ENCODE measurements around the gene PPP4R3A.

The PPP4R3A gene

DNA sequence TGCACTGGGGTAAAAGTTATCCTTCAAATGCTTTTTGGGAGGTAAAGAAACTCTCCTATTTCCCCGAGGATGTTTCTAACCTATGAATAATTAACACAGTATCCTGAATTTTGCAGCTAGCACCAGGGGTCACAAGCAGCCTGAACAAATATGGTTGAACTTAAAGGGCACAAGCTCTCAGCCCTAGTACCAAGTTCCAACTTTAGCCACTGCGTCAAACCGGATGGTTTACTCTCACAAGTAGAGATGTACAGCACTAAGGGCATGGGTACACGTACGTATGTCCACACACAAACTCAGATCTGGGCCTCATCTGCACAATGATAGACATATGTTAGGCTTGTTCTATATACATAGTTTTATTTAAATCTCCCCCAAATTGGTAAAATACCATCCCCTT, 97.2 kb downstream of the PPP4R3A start:
- TF ChIP-seq TEAD4 (IDR thresholded peaks at IDR 0.05) (no peak), NFIC (IDR thresholded peaks at IDR 0.05) (no peak), YY1 (IDR thresholded peaks at IDR 0.05; ENCODE audit: low read depth) (no peak), TAF1 (IDR thresholded peaks at IDR 0.05; ENCODE audit: low read depth) (no peak)
- TF ChIP-seq, protein P1, sequence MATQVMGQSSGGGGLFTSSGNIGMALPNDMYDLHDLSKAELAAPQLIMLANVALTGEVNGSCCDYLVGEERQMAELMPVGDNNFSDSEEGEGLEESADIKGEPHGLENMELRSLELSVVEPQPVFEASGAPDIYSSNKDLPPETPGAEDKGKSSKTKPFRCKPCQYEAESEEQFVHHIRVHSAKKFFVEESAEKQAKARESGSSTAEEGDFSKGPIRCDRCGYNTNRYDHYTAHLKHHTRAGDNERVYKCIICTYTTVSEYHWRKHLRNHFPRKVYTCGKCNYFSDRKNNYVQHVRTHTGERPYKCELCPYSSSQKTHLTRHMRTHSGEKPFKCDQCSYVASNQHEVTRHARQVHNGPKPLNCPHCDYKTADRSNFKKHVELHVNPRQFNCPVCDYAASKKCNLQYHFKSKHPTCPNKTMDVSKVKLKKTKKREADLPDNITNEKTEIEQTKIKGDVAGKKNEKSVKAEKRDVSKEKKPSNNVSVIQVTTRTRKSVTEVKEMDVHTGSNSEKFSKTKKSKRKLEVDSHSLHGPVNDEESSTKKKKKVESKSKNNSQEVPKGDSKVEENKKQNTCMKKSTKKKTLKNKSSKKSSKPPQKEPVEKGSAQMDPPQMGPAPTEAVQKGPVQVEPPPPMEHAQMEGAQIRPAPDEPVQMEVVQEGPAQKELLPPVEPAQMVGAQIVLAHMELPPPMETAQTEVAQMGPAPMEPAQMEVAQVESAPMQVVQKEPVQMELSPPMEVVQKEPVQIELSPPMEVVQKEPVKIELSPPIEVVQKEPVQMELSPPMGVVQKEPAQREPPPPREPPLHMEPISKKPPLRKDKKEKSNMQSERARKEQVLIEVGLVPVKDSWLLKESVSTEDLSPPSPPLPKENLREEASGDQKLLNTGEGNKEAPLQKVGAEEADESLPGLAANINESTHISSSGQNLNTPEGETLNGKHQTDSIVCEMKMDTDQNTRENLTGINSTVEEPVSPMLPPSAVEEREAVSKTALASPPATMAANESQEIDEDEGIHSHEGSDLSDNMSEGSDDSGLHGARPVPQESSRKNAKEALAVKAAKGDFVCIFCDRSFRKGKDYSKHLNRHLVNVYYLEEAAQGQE (IDR thresholded peaks at IDR 0.05; ENCODE audit: low read depth): no peak

DNA sequence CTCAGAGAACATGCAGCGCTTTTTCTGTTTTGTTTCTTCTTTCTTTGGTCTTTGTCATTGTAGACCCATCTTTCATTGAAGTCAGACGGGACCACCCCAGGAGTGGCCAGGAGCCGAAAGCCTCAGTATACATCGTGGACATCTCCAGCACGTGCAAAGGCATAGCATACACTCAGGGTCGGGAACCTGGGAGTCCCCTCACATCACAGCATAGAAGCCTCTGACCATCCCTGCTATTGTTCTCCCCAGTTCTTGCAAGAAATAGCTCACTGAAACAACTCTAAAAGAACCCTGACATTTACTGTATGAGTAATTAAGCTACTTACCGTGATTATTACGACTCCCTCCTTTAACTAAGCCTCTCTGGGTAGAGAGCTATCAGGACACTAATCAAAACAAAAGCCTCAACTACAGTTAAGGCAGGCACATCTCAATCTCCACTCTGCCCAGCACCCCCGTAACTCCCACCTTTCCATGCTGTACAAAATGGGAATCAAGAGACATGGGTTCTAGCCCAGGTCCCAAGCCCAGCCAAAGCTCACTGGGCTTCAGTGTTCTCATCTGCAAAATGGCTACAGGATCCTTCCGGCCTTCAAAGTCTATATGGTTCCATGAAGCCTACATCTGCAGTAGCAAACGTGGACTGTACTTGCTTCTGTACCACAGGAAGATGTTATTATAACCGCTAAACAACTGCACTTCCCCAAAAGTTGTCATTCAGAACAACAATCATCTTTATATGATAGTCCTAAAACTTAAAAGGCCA, 99.2 kb downstream of the PPP4R3A start:
- TF ChIP-seq EGR1 (IDR thresholded peaks at IDR 0.05): no peak
- TF ChIP-seq YY1 (IDR thresholded peaks at IDR 0.05; ENCODE audit: low read depth): no peak
- no peak for TF ChIP-seq EP300 (IDR thresholded peaks at IDR 0.05; ENCODE audit: borderline replicate concordance)
- no peak for TF ChIP-seq RAD21 (IDR thresholded peaks at IDR 0.05; ENCODE audit: low read depth)
- no peak for TF ChIP-seq FOXM1 (IDR thresholded peaks at IDR 0.05; ENCODE audit: borderline replicate concordance, low read depth)
- no peak for TF ChIP-seq TAF1 (IDR thresholded peaks at IDR 0.05; ENCODE audit: low read depth)
- TF ChIP-seq CEBPB (IDR thresholded peaks at IDR 0.05): no peak
- no peak for TF ChIP-seq NFIC (IDR thresholded peaks at IDR 0.05)
- TF ChIP-seq ZBTB7A (IDR thresholded peaks at IDR 0.05; ENCODE audit: low read depth): no peak

DNA sequence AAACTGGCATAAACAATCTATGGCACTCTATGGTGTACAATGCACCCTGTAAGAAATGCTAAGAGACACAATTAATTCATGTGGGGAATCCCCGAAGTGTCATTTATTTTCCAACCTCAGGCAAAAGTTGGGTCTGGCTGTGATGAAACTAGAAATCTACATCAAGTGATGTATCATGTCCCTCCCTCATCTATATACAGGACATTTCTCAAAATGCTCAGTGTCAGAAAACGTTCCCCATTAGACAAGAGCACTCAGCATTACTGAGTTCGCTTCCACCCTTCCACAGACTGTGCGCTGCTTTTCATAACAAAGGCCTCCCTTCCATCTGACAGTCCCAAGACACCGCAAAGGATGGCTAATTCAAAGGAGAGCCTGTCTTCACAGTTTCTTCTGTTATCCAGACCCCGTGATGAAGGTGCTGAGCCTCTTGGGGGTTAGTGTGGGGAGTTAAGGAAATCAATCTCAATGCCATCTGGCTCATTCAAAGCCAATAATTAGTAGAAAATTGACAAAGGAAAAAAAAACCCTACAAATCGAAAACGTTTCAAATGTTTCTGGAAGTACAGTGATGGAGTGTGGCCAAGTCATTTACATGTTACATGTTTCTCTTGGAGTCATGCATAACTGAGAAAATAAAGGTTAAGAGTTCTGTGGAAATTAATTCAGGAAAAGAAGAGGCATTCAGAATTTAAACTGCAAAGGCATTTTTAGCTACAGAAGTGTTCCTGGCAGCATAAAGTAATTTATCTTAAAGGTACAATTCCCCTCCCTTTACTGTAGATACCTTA, 100.0 kb downstream of the PPP4R3A start:
- no peak for TF ChIP-seq EGR1 (IDR thresholded peaks at IDR 0.05)
- TF ChIP-seq, protein P2, sequence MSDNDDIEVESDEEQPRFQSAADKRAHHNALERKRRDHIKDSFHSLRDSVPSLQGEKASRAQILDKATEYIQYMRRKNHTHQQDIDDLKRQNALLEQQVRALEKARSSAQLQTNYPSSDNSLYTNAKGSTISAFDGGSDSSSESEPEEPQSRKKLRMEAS (IDR thresholded peaks at IDR 0.05): no peak
- TF ChIP-seq TEAD4 (IDR thresholded peaks at IDR 0.05): no peak
- TF ChIP-seq TAF1 (IDR thresholded peaks at IDR 0.05; ENCODE audit: low read depth): no peak
- no peak for TF ChIP-seq RAD21 (IDR thresholded peaks at IDR 0.05; ENCODE audit: low read depth)
- no peak for TF ChIP-seq NFIC (IDR thresholded peaks at IDR 0.05)
- no peak for TF ChIP-seq YY1 (IDR thresholded peaks at IDR 0.05; ENCODE audit: low read depth)
- TF ChIP-seq, protein P1 (IDR thresholded peaks at IDR 0.05; ENCODE audit: low read depth): no peak
- TF ChIP-seq, protein P3, sequence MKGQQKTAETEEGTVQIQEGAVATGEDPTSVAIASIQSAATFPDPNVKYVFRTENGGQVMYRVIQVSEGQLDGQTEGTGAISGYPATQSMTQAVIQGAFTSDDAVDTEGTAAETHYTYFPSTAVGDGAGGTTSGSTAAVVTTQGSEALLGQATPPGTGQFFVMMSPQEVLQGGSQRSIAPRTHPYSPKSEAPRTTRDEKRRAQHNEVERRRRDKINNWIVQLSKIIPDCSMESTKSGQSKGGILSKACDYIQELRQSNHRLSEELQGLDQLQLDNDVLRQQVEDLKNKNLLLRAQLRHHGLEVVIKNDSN (IDR thresholded peaks at IDR 0.05): no peak
- TF ChIP-seq EP300 (IDR thresholded peaks at IDR 0.05; ENCODE audit: borderline replicate concordance): no peak
